Activated effector memory CD4-positive, alpha-beta T cell treated with anti-CD3 and anti-CD28 coated beads, Interleukin-2, amount 50 U/mL, for 16 hours (primary cell): ENCODE results near the gene BCAS3.
A peak's percentile ranks its signal among the peaks of the same experiment; 100 is the strongest.
"Not testable (repeated sequence)": the region's sequence is repeated elsewhere in the genome, so short reads cannot be mapped to it uniquely, and the experiment has no call there.

ENCODE experiments used
- DNase-seq: peaks from one replicate; pipeline ENCODE4 v3.0.0-alpha.2; 2020

BCAS3 gene

DNA sequence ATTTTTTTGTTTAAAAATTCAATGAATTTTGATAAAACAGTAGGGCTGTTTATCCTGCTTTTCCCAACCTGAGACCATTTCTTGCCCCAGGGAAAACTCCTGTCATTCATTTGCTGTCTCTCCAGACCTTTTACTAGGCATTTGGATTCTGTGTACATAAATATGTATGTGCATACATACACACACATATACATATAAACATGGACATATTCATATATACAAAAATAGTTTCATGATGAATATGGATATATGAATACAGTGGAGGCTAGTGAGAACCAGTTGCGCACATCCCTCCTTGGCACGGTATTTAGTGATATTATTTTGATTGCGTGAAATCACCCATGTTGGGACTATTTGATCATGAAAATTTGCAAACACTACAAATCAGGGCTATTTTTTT is 269.9 kb downstream of the BCAS3 start:
- DNase-seq, result no peak

GRCh38 chr17:60952747-60953146 is 275.1 kb downstream of the BCAS3 start:
- no peak for DNase-seq

DNA sequence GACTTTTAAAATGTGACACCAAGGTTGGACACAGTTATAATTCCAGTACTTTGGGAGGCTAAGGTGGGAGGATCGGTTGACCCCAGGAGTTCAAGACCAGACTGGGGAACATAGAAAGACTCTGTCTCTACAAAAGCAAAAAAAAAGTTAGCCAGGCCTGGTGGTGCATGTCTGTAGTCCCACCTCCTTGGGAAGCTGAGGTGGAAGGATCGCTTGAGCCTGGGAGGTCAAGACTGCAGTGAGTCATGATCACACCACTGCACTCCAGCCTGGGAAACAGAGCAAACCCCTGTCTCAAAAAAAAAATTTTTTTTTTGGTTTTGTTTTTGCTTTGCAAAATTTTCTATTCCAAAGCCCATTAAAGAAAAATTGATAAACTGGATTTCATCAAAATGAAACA is 281.4 kb downstream of the BCAS3 start:
- no peak for DNase-seq

DNA sequence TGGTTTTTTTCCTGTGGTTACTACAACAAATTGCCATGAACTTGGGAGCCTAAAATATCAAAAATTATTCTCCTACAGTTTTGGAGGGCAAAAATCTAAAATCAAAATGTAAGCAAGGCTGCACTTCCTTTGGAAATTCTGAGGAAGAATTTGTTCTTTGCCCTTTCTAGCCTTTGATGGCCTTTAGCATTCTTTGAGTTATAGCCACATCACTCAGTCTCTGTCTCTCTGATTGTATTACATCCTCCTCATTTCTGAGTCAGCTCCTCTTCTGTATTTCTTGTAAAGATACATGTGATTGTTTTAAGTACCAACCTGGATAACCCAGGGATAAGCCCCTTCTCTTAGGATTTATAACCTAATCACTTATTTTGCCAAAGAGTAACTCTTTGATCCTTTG is 282.0 kb downstream of the BCAS3 start:
- no peak for DNase-seq

GRCh38 chr17:60960398-60961065 is 282.9 kb downstream of the BCAS3 start:
- no peak for DNase-seq

DNA sequence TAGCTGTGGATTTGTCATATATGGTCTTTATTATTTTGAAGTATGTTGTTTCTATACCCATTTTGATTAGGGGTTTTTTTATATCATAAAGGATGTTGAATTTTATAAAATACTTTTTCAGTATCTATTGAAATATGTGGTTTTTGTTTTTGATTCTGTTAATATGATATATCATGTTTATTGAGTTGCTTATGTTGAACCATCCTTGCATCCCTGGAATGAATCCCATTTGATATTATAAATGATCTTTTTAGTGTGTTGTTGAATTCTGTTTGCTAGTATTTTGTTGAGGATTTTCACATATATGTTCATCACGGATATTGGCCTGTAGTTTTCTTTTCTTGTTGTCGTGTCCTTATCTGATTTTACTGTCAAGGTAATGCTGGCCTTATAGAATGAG is 286.5 kb downstream of the BCAS3 start:
- no peak for DNase-seq

DNA sequence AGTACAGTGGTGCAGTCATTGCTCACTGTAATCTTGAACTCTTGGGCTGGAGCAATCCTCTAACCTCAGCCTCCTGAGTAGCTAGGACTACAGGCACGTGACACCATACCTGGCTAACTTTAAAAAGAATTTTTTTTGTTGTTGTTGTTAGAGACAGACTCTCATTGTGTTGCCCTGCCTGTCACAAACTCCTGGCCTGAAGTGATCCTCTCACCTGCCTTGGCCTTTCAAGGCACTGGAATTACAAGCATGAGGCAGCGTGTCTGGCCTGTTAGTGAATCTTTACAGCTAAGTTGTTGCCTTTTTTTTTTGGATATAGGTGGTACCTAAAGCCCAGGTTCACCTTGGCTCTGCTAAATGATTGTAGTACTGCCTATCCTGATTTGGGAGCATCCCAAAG is 290.6 kb downstream of the BCAS3 start:
- DNase-seq, result no peak

DNA sequence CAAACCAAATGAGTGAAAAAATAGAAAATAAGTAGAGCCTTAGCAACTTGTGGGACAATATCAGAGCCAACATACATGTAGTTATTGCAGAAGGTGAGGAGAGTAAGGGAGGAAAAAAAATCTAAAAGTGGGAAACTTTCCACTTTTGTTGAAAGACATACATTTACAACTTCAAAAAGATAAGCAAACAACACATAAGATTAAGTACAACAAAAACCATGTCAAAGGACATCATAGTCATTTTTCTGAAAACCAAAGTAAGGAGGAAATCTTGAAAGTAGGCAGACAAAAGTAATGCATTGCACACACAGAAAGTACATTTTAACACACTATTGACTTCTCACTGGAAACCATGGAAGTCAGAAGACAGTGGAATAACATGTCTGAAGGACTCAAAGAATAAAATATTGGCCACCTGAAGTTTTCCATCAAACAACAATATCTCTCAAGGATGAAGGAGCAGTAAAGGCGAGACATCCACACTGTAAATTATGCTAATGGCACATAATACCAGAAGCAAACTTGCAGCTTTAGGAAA is 291.9 kb downstream of the BCAS3 start:
- DNase-seq, result no peak

DNA sequence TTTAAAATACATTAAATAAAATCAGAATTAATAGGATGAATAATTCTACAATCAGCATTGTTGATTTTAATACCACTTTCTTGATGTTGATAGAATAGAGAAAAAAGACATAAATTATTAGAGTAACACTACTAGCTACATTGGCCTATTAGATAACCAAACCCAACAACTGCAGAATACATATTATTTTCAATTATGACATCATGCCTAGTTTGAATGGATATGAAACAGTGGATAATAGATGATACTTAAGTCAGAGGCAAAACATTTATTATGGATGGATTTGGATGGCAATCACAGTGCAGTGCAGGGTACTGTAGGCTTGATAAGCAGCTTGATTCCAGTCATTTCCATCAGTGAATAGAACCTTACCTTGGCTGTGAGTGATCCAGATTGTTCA is 293.1 kb downstream of the BCAS3 start:
- no peak for DNase-seq

DNA sequence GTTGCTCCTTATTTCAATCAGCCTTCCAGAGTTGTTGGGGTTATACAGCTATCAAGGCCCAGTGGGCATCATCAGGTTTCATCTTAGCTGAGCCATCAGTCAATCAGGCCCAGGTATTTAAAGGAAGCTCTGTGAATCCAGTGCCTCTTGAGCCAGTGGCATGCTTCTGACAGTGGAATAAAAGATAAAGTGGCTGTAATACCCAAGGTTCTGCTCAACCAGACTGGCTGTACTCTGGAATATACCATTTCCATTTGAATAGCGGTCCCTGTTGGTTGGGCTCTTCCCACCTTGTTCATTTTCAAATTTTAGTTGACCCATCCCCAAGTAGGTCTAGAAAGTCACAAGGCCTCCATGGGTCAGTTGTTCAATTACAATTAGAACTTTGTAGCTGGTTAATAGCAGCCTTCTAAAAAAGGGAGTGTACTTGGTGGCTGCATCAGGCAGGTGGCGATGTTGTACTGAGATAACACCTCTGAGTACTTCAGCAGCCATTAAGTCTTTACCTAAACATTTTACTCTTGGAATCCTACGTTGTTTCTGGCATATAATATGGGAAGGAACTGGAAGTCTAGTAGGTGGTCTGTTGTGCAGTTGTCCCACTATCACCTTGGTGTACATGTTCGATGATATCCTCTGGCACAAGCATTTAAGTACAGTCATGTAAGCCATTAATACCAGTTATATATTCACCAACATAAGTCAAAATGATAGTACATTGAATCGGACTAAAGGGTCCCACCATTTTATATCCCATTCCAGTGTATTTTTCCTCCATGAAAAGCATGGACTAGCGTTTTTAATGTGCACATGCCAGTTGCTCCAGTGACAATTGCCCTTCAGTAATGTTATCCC is 294.1 kb downstream of the BCAS3 start:
- peak; percentile 69 for DNase-seq

- not testable (repeated sequence) for DNase-seq
Observed at GRCh38 chr17:60976861-60977260, 299.2 kb downstream of the BCAS3 start.

GRCh38 chr17:60989379-60989778 is 311.7 kb downstream of the BCAS3 start:
- DNase-seq, result no peak

DNA sequence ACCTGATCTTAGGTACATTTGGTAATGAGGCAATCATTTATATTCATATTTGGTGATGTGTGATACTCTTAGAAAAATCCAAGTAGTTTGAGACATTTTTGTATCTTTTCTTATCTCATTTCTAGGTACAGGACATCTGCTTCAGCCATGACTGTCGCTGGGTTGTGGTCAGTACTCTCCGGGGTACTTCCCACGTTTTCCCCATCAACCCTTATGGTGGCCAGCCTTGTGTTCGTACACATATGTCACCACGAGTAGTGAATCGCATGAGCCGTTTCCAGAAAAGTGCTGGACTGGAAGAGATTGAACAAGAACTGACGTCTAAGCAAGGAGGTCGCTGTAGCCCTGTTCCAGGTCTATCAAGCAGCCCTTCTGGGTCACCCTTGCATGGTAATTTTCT is 312.2 kb downstream of the BCAS3 start:
- DNase-seq, result no peak

DNA sequence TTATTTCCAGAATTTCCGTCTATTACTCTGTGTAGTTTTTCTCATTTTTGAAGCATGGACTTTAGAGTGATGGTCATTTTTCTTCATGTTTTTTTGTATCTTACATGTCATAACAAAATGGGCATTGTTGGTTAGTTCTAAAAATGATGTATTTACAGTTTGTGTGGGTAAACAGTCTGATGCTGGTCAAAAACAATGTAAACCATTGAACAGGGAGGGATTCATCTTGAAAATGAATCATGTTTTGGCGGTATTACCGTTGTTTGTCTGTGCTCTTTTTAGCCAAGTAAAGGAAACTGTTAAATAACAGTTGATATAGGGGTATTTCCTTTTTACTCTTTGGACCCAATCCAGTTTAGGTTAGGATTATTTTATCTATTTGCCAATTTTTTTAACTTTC is 315.8 kb downstream of the BCAS3 start:
- DNase-seq, result no peak

- DNase-seq, result no peak
Observed at GRCh38 chr17:60995680-60996079, 318.0 kb downstream of the BCAS3 start.

DNA sequence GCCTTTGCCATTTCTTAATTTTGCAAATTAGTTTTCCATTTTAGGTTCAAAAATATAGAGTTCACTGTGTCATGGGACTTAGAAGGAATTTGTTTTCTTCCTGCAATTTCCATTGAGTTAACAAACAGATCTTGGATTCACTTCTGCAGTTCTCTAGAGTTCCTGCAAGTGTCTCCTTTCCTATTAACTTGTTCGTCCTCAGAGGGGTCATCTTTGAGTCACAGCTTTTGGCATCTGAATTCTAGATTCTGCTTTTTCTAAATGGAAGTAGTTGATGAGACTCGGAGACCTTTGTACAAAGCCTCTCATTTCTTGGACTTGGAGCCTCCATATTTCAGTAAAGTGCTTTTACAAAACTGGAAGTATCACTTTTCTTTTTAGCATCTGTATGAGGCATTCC is 323.3 kb downstream of the BCAS3 start:
- no peak for DNase-seq

- DNase-seq, result no peak
Observed at GRCh38 chr17:61002316-61002736, 324.7 kb downstream of the BCAS3 start.

DNA sequence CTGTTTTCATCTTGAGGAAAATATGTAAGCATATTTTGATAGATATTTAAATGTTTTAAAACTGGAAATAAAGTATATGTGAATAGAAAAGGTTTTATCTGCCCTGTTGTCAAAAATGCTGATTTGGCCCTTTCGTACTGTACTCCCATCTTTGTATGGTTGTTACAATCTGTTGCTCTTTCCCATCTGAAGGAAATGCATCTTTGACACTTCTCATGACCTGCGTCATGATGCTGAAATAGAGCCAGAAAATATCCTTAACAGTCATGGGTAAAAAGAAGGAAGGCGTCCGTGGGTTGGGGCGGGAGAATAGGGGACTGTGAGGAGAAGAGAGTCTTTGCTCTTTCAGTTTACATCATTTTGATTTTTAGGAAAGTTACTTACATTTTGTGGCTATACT is 327.7 kb downstream of the BCAS3 start:
- no peak for DNase-seq

DNA sequence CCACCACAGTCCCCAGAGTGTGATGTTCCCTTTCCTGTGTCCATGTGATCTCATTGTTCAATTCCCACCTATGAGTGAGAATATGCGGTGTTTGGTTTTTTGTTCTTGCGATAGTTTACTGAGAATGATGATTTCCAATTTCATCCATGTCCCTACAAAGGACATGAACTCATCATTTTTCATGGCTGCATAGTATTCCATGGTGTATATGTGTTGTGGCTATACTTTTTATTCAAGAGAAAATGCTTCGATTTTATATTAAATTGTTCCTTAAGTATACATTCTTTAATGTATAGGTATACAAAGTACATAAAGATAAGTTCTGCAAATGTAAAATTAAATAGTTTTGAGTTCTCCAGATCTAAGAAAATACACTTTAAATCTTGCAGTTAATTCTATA is 328.3 kb downstream of the BCAS3 start:
- DNase-seq, result not testable (repeated sequence)

- no peak for DNase-seq
Observed at GRCh38 chr17:61007980-61008379, 330.3 kb downstream of the BCAS3 start.

DNA sequence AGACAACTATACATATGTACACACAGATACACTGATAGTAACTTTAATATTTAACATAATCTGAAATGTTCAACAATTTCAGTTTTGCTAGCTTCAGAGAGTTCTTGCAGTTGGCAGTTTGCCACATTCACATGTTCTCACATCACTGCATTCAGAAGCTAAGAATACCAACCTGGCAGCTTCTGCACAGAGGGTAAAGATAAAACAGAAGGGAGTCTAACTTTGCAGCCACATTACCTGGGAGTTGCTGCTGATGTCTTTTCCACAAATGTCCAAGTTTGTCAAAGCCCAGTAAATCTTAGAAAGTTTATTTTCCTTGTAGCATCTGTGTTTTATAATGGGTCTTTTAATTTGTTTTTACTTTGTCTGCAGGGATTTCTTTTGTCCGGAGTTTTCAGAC is 332.0 kb downstream of the BCAS3 start:
- DNase-seq, result no peak

GRCh38 chr17:61010661-61011170 is 333.1 kb downstream of the BCAS3 start:
- DNase-seq, result no peak

- DNase-seq, result no peak
Observed at GRCh38 chr17:61011251-61011650, 333.6 kb downstream of the BCAS3 start.

DNA sequence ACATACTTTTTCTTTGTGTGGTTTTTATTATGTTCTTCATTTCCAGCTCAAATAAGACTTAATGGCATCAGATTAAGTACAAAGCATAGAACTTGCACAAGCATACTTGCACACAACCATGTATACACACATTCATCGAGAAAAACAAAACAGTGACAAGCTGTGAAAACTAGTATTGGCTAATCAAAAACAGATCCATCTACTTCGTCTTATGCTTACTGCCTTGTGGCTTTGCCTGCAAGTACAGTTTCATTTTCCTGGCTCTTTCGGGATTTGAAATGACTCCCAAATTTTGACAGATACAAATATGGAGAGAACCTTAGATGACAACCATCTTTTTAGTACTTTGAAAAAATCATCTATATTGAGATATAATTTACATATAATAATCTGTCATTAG is 338.3 kb downstream of the BCAS3 start:
- DNase-seq, result no peak
